Body of pancreas (tissue), 4 donors: ENCODE data around the gene NPTX2. TPM values are rescaled to one million over a fixed set of nuclear protein-coding genes. Genes with fewer than 3 reads are reported as not detected.

ENCODE experiments used
- ATAC-seq: fragments of 150-250 bp; one replicate; pipeline ENCODE4 v1.9.1; 2016
- DNase-seq, 4 donors: peaks; one replicate each; pipeline ENCODE4 v3.0.0-alpha.2; 2019
- H3K27ac ChIP-seq, 4 donors: fragments of 200-600 bp; sonication (generic); 1 replicate in 3 of 4; 2 replicates in 1 of 4; pipeline versions ENCODE4 v1.5.1 to v1.6.1; 2016 to 2019; ENCODE audit warnings: mild to moderate bottlenecking in 1 of 4, mixed read lengths in 1 of 4, moderate library complexity in 1 of 4
- H3K27me3 ChIP-seq, 2 donors: fragments of 200-600 bp; sonication (generic); one replicate each; pipeline ENCODE4 v1.6.0; 2016; ENCODE audit warnings: mild to moderate bottlenecking in 1 of 2
- H3K36me3 ChIP-seq, 2 donors: fragments of 200-600 bp; sonication (generic); replicated peaks in 1 of 2; 2 replicates each; pipeline ENCODE4 v1.5.1; 2016; ENCODE audit warnings: low read depth in 2 of 2; ENCODE audit not compliant: insufficient read depth in 1 of 2
- H3K4me1 ChIP-seq: fragments of 200-600 bp; sonication (generic); one replicate; pipeline ENCODE4 v1.6.0; 2016
- H3K4me3 ChIP-seq, 2 donors: fragments of 200-600 bp; sonication (generic); 1 replicate in 1 of 2; 2 replicates in 1 of 2; pipeline ENCODE4 v1.5.1; 2016 to 2019
- H3K9me3 ChIP-seq, 3 donors: fragments of 200-600 bp; sonication (generic); 1 replicate in 2 of 3; 2 replicates in 1 of 3; pipeline ENCODE4 v1.5.1; 2016
- CTCF ChIP-seq, 7 experiments: fragments of 450-650 bp in 4 of 7; fragments of 200-600 bp in 3 of 7; sonication (generic) in 3 of 7; IDR thresholded peaks; one replicate each; pipeline ENCODE4 v1.5.1; 2016 to 2019; ENCODE audit warnings: antibody characterized with exemption in 7 of 7
- POLR2A ChIP-seq, 3 donors: fragments of 450-650 bp; IDR thresholded peaks; one replicate each; pipeline ENCODE4 v1.6.1; 2016; ENCODE audit warnings: antibody characterized with exemption in 3 of 3, mild to moderate bottlenecking in 2 of 3
- WGBS, 2 donors: methylation state at CpG; one replicate each; pipeline ENCODE4 v1.1.5; 2017; 5-methylcytosine and 5-hydroxymethylcytosine counted together
- intact Hi-C: fragments of 100-400 bp; cut with DNase I; formaldehyde crosslinking; loops from one replicate; pipeline ENCODE4 v1.15.1; 2023
- total RNA-seq, 2 donors: library from RNA; depleted of rRNA; stranded (reverse); fragments of >200 nt; gene quantifications; one replicate each; pipeline ENCODE4 v1.1.0, GENCODE V29; 2016

NPTX2 gene
- total RNA-seq, 2 donors from 2014 or later: 18.4 to 37.2 TPM

GRCh38 chr7:98638853-98639252 is 21.8 kb downstream of the NPTX2 start:
- no peak for TF ChIP-seq CTCF (IDR thresholded peaks at IDR 0.05)
- no peak for TF ChIP-seq POLR2A (IDR thresholded peaks at IDR 0.05)
- Histone ChIP-seq H3K4me3 (no peak overlapping the region), H3K4me1 (no peaks in the 10 kb centered on the region), H3K36me3 (no peaks in the 10 kb centered on the region), H3K27ac (no peak overlapping the region), H3K9me3 (peaks cover 0 to 10% (median 0%) of the 10 kb centered on the region in 3 donors), H3K27me3 (no peaks in the 10 kb centered on the region)
- DNase-seq (no peak), ATAC-seq (no peak)
- WGBS, 2 donors: 89% methylated on average over 2 of the region's 2 CpGs
- intact Hi-C loops: no loop called here

- Histone ChIP-seq H3K4me3 (no peak overlapping the region), H3K27ac (no peak overlapping the region), H3K9me3 (peaks cover 0 to 10% (median 0%) of the 10 kb centered on the region in 3 donors), H3K36me3 (no peaks in the 10 kb centered on the region), H3K27me3 (no peaks in the 10 kb centered on the region), H3K4me1 (no peaks in the 10 kb centered on the region)
- ATAC-seq: no peak
- no peak for TF ChIP-seq POLR2A (IDR thresholded peaks at IDR 0.05)
- no peak for TF ChIP-seq CTCF (IDR thresholded peaks at IDR 0.05)
- DNase-seq: no peak
- 65 to 78% methylated on average over 6 to 9 of the region's 9 CpGs for WGBS, 2 donors
- intact Hi-C loops: no loop called here
Measured at GRCh38 chr7:98640375-98640774, 23.3 kb downstream of the NPTX2 start.

- 39 to 63% methylated on average over 8 to 15 of the region's 15 CpGs for WGBS, 2 donors
- Histone ChIP-seq H3K36me3 (no peaks in the 10 kb centered on the region), H3K4me3 (no peak overlapping the region), H3K9me3 (peaks cover 0 to 10% (median 0%) of the 10 kb centered on the region in 3 donors), H3K4me1 (no peaks in the 10 kb centered on the region), H3K27me3 (no peaks in the 10 kb centered on the region), H3K27ac (no peak overlapping the region)
- no peak for TF ChIP-seq CTCF (IDR thresholded peaks at IDR 0.05)
- DNase-seq (no peak), ATAC-seq (no peak)
- intact Hi-C loops: no loop called here
Measured at GRCh38 chr7:98641646-98642500, 24.8 kb downstream of the NPTX2 start.

- Histone ChIP-seq H3K9me3 (peaks cover 0 to 10% (median 0%) of the 10 kb centered on the region in 3 donors), H3K4me1 (no peaks in the 10 kb centered on the region), H3K27me3 (no peaks in the 10 kb centered on the region), H3K4me3 (no peak overlapping the region), H3K36me3 (no peaks in the 10 kb centered on the region), H3K27ac (no peak overlapping the region)
- no peak for TF ChIP-seq POLR2A (IDR thresholded peaks at IDR 0.05)
- no peak for DNase-seq
- 80 to 83% methylated on average over 3 of the region's 3 CpGs for WGBS, 2 donors
- intact Hi-C loops: no loop called here
- no peak for ATAC-seq
Measured at GRCh38 chr7:98643236-98643985, 26.3 kb downstream of the NPTX2 start.

- no peaks in the 10 kb centered on the region for H3K27me3 ChIP-seq
- H3K36me3 ChIP-seq: no peaks in the 10 kb centered on the region
- intact Hi-C loops: no loop called here
- H3K9me3 ChIP-seq: no peaks in the 10 kb centered on the region
- H3K4me3 ChIP-seq: no peak overlapping the region
- 77% methylated on average over 2 of the region's 2 CpGs for WGBS, 2 donors
- no peak for TF ChIP-seq CTCF (IDR thresholded peaks at IDR 0.05)
- TF ChIP-seq POLR2A (IDR thresholded peaks at IDR 0.05): no peak
- DNase-seq (no peak), ATAC-seq (no peak)
- no peak overlapping the region for H3K27ac ChIP-seq
- no peaks in the 10 kb centered on the region for H3K4me1 ChIP-seq
Measured at GRCh38 chr7:98646465-98646864, 29.4 kb downstream of the NPTX2 start.
